OCI-LY7 (cell line): ENCODE results near the gene PSMB5. TPM values are rescaled to one million over a fixed set of nuclear protein-coding genes. Genes with fewer than 3 reads are reported as not detected.

ENCODE experiments used
- BruUV-seq: library from RNA; stranded (reverse); fragments of 400-500 nt; replicated peaks from 2 replicates; lab custom pipeline; 2021; lab: Mats Ljungman, UMichigan
- CTCF ChIA-PET: fragments of 300-600 bp; sonication (Branson Sonifier 250); formaldehyde crosslinking; loops from one replicate; lab custom pipeline; 2022; ENCODE audit warnings: antibody characterized with exemption; ENCODE audit not compliant: unreplicated experiment; lab: Charles Lee
- POLR2A ChIA-PET: fragments of 300-600 bp; sonication (Branson Sonifier 250); formaldehyde crosslinking; loops from one replicate; lab custom pipeline; 2022; ENCODE audit warnings: antibody characterized with exemption; lab: Charles Lee
- DNase-seq: peaks from one replicate; pipeline ENCODE4 v3.0.0-alpha.2; 2015; ENCODE audit warnings: low spot score
- H2AFZ ChIP-seq: fragments of 200-600 bp; sonication (generic), shearing (Covaris generic); 2 replicates; pipeline ENCODE4 v1.6.1; 2014; ENCODE audit warnings: mild to moderate bottlenecking, antibody characterized with exemption, low read length, moderate library complexity
- H3K27ac ChIP-seq: fragments of 200-600 bp; sonication (generic); 2 replicates; pipeline ENCODE4 v1.5.1; 2014; ENCODE audit warnings: mixed run types, low read depth, mild to moderate bottlenecking, moderate library complexity, low read length, inconsistent platforms; ENCODE audit not compliant: poor library complexity, severe bottlenecking
- H3K36me3 ChIP-seq: fragments of 200-600 bp; sonication (generic); 2 replicates; pipeline ENCODE4 v1.6.1; 2014; ENCODE audit warnings: mild to moderate bottlenecking, antibody characterized with exemption, low read length, moderate library complexity, mixed read lengths; ENCODE audit not compliant: insufficient read depth
- H3K4me1 ChIP-seq: fragments of 200-600 bp; sonication (generic); 2 replicates; pipeline ENCODE4 v1.5.1; 2014; ENCODE audit warnings: mild to moderate bottlenecking, low read length; ENCODE audit not compliant: insufficient read depth, poor library complexity, severe bottlenecking
- H3K4me2 ChIP-seq: fragments of 200-600 bp; sonication (generic); 2 replicates; pipeline ENCODE4 v1.6.1; 2014; ENCODE audit warnings: mild to moderate bottlenecking, low read length
- H3K4me3 ChIP-seq: fragments of 200-600 bp; sonication (generic); 2 replicates; pipeline ENCODE4 v1.5.1; 2014; ENCODE audit warnings: mild to moderate bottlenecking, low read depth, low read length; ENCODE audit not compliant: poor library complexity, severe bottlenecking
- H3K79me2 ChIP-seq: fragments of 200-600 bp; sonication (generic); 2 replicates; pipeline ENCODE4 v1.6.1; 2016; ENCODE audit warnings: low read depth, mild to moderate bottlenecking, low read length, moderate library complexity, mixed read lengths; ENCODE audit not compliant: insufficient read depth
- H3K9me2 ChIP-seq: fragments of 200-600 bp; sonication (generic); 2 replicates; pipeline ENCODE4 v1.6.1; 2016; ENCODE audit warnings: mild to moderate bottlenecking, low read length, mixed read lengths; ENCODE audit not compliant: insufficient read depth
- H3K9me3 ChIP-seq: fragments of 200-600 bp; sonication (generic); 2 replicates; pipeline ENCODE4 v1.6.1; 2014; ENCODE audit warnings: mild to moderate bottlenecking, mixed run types, low read length, mixed read lengths
- H4K20me1 ChIP-seq: fragments of 200-600 bp; sonication (generic); 2 replicates; pipeline ENCODE4 v1.6.1; 2014; ENCODE audit warnings: mild to moderate bottlenecking, antibody characterized with exemption, low read length, moderate library complexity, mixed read lengths; ENCODE audit not compliant: insufficient read depth
- CTCF ChIP-seq: fragments of 200-600 bp; sonication (generic); conservative IDR thresholded peaks from 2 replicates; pipeline ENCODE4 v1.5.1; 2014; ENCODE audit warnings: mild to moderate bottlenecking, antibody characterized with exemption, low read length, moderate library complexity, mixed read lengths
- EZH2phosphoT487 ChIP-seq: fragments of 200-600 bp; sonication (generic); IDR thresholded peaks from 2 replicates; pipeline ENCODE4 v1.6.1; 2018; ENCODE audit warnings: low read depth, borderline replicate concordance, mild to moderate bottlenecking, mixed run types, antibody characterized with exemption, low read length, moderate library complexity, mixed read lengths
- intact Hi-C: fragments of 100-400 bp; cut with micrococcal nuclease; formaldehyde crosslinking; loops from one replicate; pipeline ENCODE4 v1.10.0; 2022; ENCODE audit not compliant: unreplicated experiment
- total RNA-seq, 2 experiments: library from RNA; depleted of rRNA in 1 of 2; stranded (reverse); fragments of >200 nt in 1 of 2; shearing (Covaris generic) in 1 of 2; gene quantifications; 2 replicates each; pipeline ENCODE4 v1.2.3, GENCODE V29; 2014 to 2022

Gene PSMB5
- total RNA-seq, 2 experiments from 2014 or later = 111 to 122 TPM

GRCh38 chr14:23071921-23072539, 37.3 kb upstream of the PSMB5 start:
- H3K27ac ChIP-seq = peak overlapping the region; percentile 42
- ChIA-PET POLR2A (interaction anchor here (0.8 to 1.6 kb wide), 12 partner anchors 11 to 229 kb away, joined by 3 to 11 read pairs (median 4); partner anchors contain the start of gene ACIN1), CTCF (interaction anchor here (0.6 to 1.4 kb wide), 5 partner anchors 14 to 90 kb away, joined by 3 to 5 read pairs (median 3); partner anchors contain the start of gene ACIN1)
- H3K9me2 ChIP-seq = no peaks in the 10 kb centered on the region
- no peak for TF ChIP-seq EZH2phosphoT487
- TF ChIP-seq CTCF = no peak
- H3K79me2 ChIP-seq = peaks cover 32% of the 10 kb centered on the region
- no peak overlapping the region for H2AFZ ChIP-seq
- H3K36me3 ChIP-seq = peaks cover 83% of the 10 kb centered on the region
- 0 out of 2 replicates have a peak, but pooled peaks cover 9% of the 10 kb centered on the region for H4K20me1 ChIP-seq
- H3K4me2 ChIP-seq = peak overlapping the region; percentile 94
- peaks cover 29% of the 10 kb centered on the region for H3K4me1 ChIP-seq
- H3K9me3 ChIP-seq = no peaks in the 10 kb centered on the region
- no peak for DNase-seq
- BruUV-seq = no TSS peak
- H3K4me3 ChIP-seq = peak overlapping the region; percentile 79
- intact Hi-C loops = loop anchor here (2.0 to 5.0 kb wide), 2 partner anchors 23 to 230 kb away; partner anchors contain the start of genes ACIN1, C14orf119 and PPP1R3E

GRCh38 chr14:23071244-23071920, 36.7 kb upstream of the PSMB5 start:
- intact Hi-C loops = loop anchor here (2.0 to 5.0 kb wide), 2 partner anchors 23 to 231 kb away; partner anchors contain the start of genes ACIN1, C14orf119 and PPP1R3E
- H3K9me3 ChIP-seq = no peaks in the 10 kb centered on the region
- H3K79me2 ChIP-seq = peaks cover 38% of the 10 kb centered on the region
- H4K20me1 ChIP-seq = 0 out of 2 replicates have a peak, but pooled peaks cover 9% of the 10 kb centered on the region
- peak overlapping the region; percentile 79 for H3K4me3 ChIP-seq
- no peak overlapping the region for H2AFZ ChIP-seq
- no TSS peak for BruUV-seq
- ChIA-PET POLR2A (interaction anchor here (0.6 to 1.6 kb wide), 13 partner anchors 11 to 229 kb away, joined by 3 to 11 read pairs (median 3); partner anchors contain the start of gene ACIN1), CTCF (interaction anchor here (0.6 to 1.4 kb wide), 6 partner anchors 14 to 249 kb away, joined by 3 to 5 read pairs (median 4); partner anchors contain the start of gene ACIN1)
- peak overlapping the region; percentile 94 for H3K4me2 ChIP-seq
- H3K36me3 ChIP-seq = peaks cover 83% of the 10 kb centered on the region
- peak overlapping the region; percentile 42 for H3K27ac ChIP-seq
- H3K9me2 ChIP-seq = no peaks in the 10 kb centered on the region
- no peak for TF ChIP-seq CTCF
- no peak for TF ChIP-seq EZH2phosphoT487
- peak; percentile 82 for DNase-seq
- H3K4me1 ChIP-seq = peaks cover 29% of the 10 kb centered on the region
